Osteocyte (in vitro differentiated cells): ENCODE measurements around the gene PPP1CB. TPM values are rescaled to one million over a fixed set of nuclear protein-coding genes. Genes with fewer than 3 reads are reported as not detected.

ENCODE experiments used
- DNase-seq: peaks from one replicate; pipeline ENCODE4 v3.0.0; 2021; ENCODE audit warnings: mixed read lengths; ENCODE audit not compliant: unreplicated experiment; ENCODE audit errors: extremely low spot score
- H3K27ac Mint-ChIP-seq: one replicate; pipeline ENCODE4 v1.8.0; 2021; ENCODE audit warnings: mild to moderate bottlenecking, mixed read lengths; ENCODE audit not compliant: unreplicated experiment
- H3K27me3 Mint-ChIP-seq: one replicate; pipeline ENCODE4 v1.8.0; 2021; ENCODE audit warnings: mixed read lengths; ENCODE audit not compliant: unreplicated experiment
- H3K36me3 Mint-ChIP-seq: one replicate; pipeline ENCODE4 v1.8.0; 2021; ENCODE audit warnings: mixed read lengths; ENCODE audit not compliant: unreplicated experiment
- H3K4me1 Mint-ChIP-seq: one replicate; pipeline ENCODE4 v1.8.0; 2021; ENCODE audit warnings: mixed read lengths; ENCODE audit not compliant: unreplicated experiment
- H3K4me3 Mint-ChIP-seq: one replicate; pipeline ENCODE4 v1.8.0; 2021; ENCODE audit warnings: mild to moderate bottlenecking, moderate library complexity, mixed read lengths; ENCODE audit not compliant: unreplicated experiment
- H3K9me3 Mint-ChIP-seq: one replicate; pipeline ENCODE4 v1.8.0; 2021; ENCODE audit warnings: mixed read lengths; ENCODE audit not compliant: unreplicated experiment
- total RNA-seq: library from RNA; stranded (reverse); gene quantifications from 2 replicates; pipeline ENCODE4 v1.2.1, GENCODE V29; 2021
- TF ChIP-seq, protein P1 (sequence below): fragments of 200-600 bp; sonication (generic); IDR thresholded peaks from 2 replicates; pipeline ENCODE4 v1.5.0; 2021; ENCODE audit warnings: antibody characterized with exemption, mild to moderate bottlenecking, moderate library complexity

PPP1CB gene
- total RNA-seq, 1 donor from 2014 or later, result 198 TPM

DNA sequence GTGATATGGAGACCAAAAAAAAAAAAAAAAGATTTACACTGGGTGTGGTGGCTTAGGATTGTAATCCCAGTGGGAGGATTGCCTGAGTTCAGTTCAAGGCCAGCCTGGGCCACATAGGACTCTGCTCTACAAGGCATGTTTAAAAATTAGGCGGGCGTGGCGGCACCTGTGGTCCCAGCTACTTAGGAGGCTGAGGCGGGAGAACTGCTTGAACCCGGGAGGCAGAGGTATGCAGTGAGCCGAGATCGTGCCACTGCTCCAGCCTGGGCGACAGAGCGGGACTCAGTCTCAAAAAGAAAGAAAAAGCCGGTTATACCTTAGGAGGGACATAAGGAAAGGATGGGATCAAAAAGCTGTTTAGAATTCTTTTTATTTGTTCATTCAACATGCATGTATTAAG lies 58.3 kb downstream of the PPP1CB start:
- peak overlapping the region; percentile 77 for H3K4me3 Mint-ChIP-seq
- H3K4me1 Mint-ChIP-seq, result peaks cover 12% of the 10 kb centered on the region
- no peak for DNase-seq
- H3K27me3 Mint-ChIP-seq, result no peaks in the 10 kb centered on the region
- peaks cover 20% of the 10 kb centered on the region for H3K36me3 Mint-ChIP-seq
- H3K27ac Mint-ChIP-seq, result no peak overlapping the region
- TF ChIP-seq, protein P1, sequence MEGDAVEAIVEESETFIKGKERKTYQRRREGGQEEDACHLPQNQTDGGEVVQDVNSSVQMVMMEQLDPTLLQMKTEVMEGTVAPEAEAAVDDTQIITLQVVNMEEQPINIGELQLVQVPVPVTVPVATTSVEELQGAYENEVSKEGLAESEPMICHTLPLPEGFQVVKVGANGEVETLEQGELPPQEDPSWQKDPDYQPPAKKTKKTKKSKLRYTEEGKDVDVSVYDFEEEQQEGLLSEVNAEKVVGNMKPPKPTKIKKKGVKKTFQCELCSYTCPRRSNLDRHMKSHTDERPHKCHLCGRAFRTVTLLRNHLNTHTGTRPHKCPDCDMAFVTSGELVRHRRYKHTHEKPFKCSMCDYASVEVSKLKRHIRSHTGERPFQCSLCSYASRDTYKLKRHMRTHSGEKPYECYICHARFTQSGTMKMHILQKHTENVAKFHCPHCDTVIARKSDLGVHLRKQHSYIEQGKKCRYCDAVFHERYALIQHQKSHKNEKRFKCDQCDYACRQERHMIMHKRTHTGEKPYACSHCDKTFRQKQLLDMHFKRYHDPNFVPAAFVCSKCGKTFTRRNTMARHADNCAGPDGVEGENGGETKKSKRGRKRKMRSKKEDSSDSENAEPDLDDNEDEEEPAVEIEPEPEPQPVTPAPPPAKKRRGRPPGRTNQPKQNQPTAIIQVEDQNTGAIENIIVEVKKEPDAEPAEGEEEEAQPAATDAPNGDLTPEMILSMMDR, result no peak
- H3K9me3 Mint-ChIP-seq, result no peaks in the 10 kb centered on the region

DNA sequence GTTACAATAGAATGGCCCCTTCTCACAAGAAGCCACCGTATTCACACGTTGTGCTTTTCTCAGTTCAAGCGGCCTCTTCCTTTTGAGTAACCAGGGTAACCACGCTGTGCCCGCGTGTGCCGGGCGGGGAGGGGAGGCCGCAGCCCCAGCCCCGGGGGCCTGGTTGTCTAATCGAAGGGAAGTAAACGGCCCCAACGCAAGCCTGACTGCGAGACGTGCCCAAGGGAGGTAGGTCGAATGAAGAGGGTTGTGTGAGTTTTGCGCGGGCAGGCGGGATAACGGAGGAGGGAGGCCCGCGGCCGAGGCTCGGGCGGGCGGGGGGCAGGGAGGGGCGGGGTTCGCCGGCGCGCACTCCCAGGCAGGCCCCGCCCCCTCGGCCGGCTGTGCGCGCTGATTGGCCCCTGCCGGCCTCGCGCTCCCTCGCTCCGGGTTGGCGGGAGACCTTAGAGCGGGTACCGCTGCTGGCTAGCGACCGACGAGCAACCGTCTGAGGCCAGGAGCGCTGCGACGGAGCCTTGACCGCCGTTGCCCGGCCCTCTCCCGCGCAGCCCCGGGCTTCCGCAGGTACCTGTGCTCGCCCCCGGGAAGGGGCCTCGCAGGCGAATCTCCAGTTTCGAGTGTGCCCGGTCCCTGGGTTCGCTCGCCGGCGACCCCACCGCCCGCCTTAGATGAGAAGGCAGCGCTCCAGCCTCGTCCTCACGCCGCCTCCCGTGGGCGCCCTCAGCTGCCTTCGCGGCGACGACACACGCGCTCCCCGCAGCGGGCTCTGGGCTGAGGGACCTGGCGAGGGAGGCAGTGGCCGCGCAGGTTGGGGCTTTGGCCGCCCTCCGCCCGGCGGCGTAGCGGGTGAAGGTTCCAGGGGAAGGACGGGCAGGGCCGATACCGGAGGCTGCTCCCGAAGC lies 59.0 kb downstream of the PPP1CB start, which contains the start of gene SPDYA:
TSS of gene SPDYA (plus strand) at position 451 of the 902 bp plus-strand sequence. CDS start 5,181 bp downstream, outside the sequence.
- no peaks in the 10 kb centered on the region for H3K9me3 Mint-ChIP-seq
- no peak within 1 kb of the TSS for H3K27ac Mint-ChIP-seq
- TF ChIP-seq, protein P1, result no peak
- H3K4me1 Mint-ChIP-seq, result peaks cover 12% of the 10 kb centered on the region
- H3K27me3 Mint-ChIP-seq, result no peaks in the 10 kb centered on the region
- H3K36me3 Mint-ChIP-seq, result peaks cover 16% of the 10 kb centered on the region
- H3K4me3 Mint-ChIP-seq, result peak within 1 kb of the TSS; percentile 77
- DNase-seq, result peak; percentile 90

DNA sequence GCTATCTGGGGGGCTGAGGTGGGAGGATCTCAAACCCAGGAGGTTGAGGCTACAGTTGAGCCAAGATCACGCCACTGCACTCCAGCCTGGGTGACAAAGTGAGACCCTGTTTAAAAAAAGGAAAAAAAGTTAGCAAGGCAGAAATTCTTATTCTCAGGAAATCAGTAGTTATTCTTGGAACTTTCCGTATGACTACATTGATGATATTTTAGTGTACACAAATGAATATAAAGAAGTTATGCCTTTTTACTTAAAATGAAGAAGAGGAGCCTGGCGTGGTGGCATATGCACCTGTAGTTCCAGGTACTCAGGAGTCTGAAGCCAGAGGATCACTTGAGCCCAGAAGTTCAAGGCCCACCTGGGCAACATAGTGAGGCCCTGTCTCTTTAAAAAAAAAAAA lies 66.4 kb downstream of the PPP1CB start:
- no peak for DNase-seq
- Mint-ChIP-seq H3K36me3 (no peaks in the 10 kb centered on the region), H3K4me1 (no peaks in the 10 kb centered on the region), H3K27me3 (no peaks in the 10 kb centered on the region), H3K9me3 (no peaks in the 10 kb centered on the region), H3K27ac (no peak overlapping the region), H3K4me3 (no peak overlapping the region)
- TF ChIP-seq, protein P1, result no peak

DNA sequence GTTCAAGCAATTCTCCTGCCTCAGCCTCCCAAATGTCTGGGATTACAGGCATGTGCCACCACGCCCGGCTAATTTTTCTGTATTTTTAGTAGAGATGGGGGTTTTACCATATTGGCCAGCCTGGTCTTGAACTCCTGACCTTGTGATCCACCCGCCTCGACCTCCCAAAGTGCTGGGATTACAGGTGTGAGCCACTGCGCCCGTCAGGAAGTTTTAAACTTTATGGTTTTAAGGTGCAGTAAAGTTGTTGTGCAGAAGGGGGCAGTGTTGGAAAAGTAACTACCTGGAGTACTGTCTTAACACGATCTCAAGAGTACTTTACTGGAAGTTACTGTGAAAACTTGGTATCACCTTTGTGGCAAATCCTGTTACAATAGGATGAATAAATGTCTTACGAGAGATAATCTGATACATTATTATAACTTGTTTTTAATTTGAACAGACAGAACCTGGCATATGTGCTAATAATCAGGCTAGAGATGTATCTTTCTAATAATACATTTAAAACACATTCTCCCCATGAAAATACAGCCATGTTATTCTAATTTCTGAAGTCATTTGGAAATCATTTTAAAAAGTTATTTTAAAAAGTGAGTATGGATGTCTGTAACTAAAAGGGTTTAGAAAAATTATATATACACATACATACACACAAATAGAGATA lies 69.8 kb downstream of the PPP1CB start:
- H3K9me3 Mint-ChIP-seq, result no peaks in the 10 kb centered on the region
- H3K36me3 Mint-ChIP-seq, result no peaks in the 10 kb centered on the region
- H3K27ac Mint-ChIP-seq, result no peak overlapping the region
- TF ChIP-seq, protein P1, result peak; percentile 72
- DNase-seq, result no peak
- H3K27me3 Mint-ChIP-seq, result no peaks in the 10 kb centered on the region
- H3K4me1 Mint-ChIP-seq, result no peaks in the 10 kb centered on the region
- H3K4me3 Mint-ChIP-seq, result no peak overlapping the region

DNA sequence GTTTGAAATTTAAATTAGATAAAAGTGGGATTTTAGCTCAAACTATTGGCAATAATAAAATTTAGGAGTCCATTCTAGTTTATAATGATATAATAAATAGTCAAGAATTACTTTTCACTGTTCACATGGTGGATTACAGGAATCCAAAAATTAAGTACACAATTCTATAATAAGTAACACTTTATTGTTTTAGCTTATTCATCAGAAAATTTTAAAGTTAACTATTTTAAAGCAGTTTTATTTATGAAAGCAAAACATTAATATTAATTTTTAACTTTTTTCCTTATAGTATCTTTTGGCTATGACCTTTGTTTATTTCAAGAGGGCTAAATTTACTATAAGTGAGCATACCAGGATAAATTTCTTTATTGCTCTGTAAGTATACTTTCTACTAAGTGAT lies 70.4 kb downstream of the PPP1CB start:
- no peaks in the 10 kb centered on the region for H3K27me3 Mint-ChIP-seq
- H3K27ac Mint-ChIP-seq, result no peak overlapping the region
- TF ChIP-seq, protein P1, result no peak
- H3K36me3 Mint-ChIP-seq, result no peaks in the 10 kb centered on the region
- H3K9me3 Mint-ChIP-seq, result no peaks in the 10 kb centered on the region
- H3K4me1 Mint-ChIP-seq, result no peaks in the 10 kb centered on the region
- DNase-seq, result no peak
- H3K4me3 Mint-ChIP-seq, result no peak overlapping the region
